ENCODE data around the gene SEH1L.
A peak's percentile ranks its signal among the peaks of the same experiment; 100 is the strongest.

Gene SEH1L

GRCh38 chr18:12990123-12990475, 42.3 kb downstream of the SEH1L start:
- no peak for DNase-seq (ENCODE audit: low spot score)
- no peak for TF ChIP-seq CTCF (IDR thresholded peaks at IDR 0.05; ENCODE audit: extremely low read depth, missing control alignments)

GRCh38 chr18:12990641-12990966, 42.8 kb downstream of the SEH1L start:
- no peak for TF ChIP-seq CTCF (IDR thresholded peaks at IDR 0.05; ENCODE audit: extremely low read depth, missing control alignments)
- no peak for DNase-seq (ENCODE audit: low spot score)

GRCh38 chr18:12990967-12991820, 43.4 kb downstream of the SEH1L start, which contains the start of gene CEP192:
Gene CEP192 (plus strand): TSS chr18:12991362. CDS start chr18:12999425, 8,063 bp downstream.
- DNase-seq (ENCODE audit: low spot score), result peak; percentile 96
- no peak for TF ChIP-seq CTCF (IDR thresholded peaks at IDR 0.05; ENCODE audit: extremely low read depth, missing control alignments)

- TF ChIP-seq CTCF (IDR thresholded peaks at IDR 0.05; ENCODE audit: extremely low read depth, missing control alignments), result no peak
- DNase-seq (ENCODE audit: low spot score), result no peak
Measured at GRCh38 chr18:12991821-12992179, 44.0 kb downstream of the SEH1L start.

- TF ChIP-seq CTCF (IDR thresholded peaks at IDR 0.05; ENCODE audit: extremely low read depth, missing control alignments), result no peak
- no peak for DNase-seq (ENCODE audit: low spot score)
Measured at GRCh38 chr18:12993439-12993838, 45.6 kb downstream of the SEH1L start.

- DNase-seq (ENCODE audit: low spot score), result no peak
- no peak for TF ChIP-seq CTCF (IDR thresholded peaks at IDR 0.05; ENCODE audit: extremely low read depth, missing control alignments)
Measured at GRCh38 chr18:12995424-12995823, 47.6 kb downstream of the SEH1L start.

GRCh38 chr18:12995952-12996477, 48.2 kb downstream of the SEH1L start:
- TF ChIP-seq CTCF (IDR thresholded peaks at IDR 0.05; ENCODE audit: extremely low read depth, missing control alignments), result no peak
- peak; percentile 41 for DNase-seq (ENCODE audit: low spot score)

Data from GM20000 (cell line).